HepG2 (cell line): ENCODE results near the gene PHF8. TPM values are rescaled to one million over a fixed set of nuclear protein-coding genes. Genes with fewer than 3 reads are reported as not detected.

Experiments used
- CREB1 ChIP-seq, 2 experiments: fragments of 450-650 bp in 1 of 2; IDR thresholded peaks; 2 replicates each; pipeline ENCODE4 v1.6.1; 2016 to 2017; ENCODE audit warnings: control low read depth in 1 of 2, mild to moderate bottlenecking in 1 of 2, missing compliant biosample characterization in 1 of 2, missing genetic modification characterization in 1 of 2
- CREM ChIP-seq, 2 experiments: sonication (generic) in 1 of 2; formaldehyde crosslinking in 1 of 2; IDR thresholded peaks; 2 replicates each; pipeline versions ENCODE4 v1.4.0 to v1.6.1; 2016 to 2020; ENCODE audit warnings: antibody characterized with exemption in 1 of 2, mild to moderate bottlenecking in 1 of 2, missing genetic modification reagents in 1 of 2
- HOXD1 ChIP-seq: sonication (generic); formaldehyde crosslinking; IDR thresholded peaks from 2 replicates; pipeline ENCODE4 v1.5.0; 2020; ENCODE audit warnings: missing genetic modification reagents
- KDM6A ChIP-seq: IDR thresholded peaks from 2 replicates; pipeline ENCODE4 v1.6.1; 2016; ENCODE audit warnings: low read depth
- KMT2B ChIP-seq: IDR thresholded peaks from 2 replicates; pipeline ENCODE4 v1.6.1; 2016; ENCODE audit warnings: missing genetic modification reagents, missing compliant biosample characterization
- NR2C2 ChIP-seq: sonication (generic); formaldehyde crosslinking; IDR thresholded peaks from 2 replicates; pipeline ENCODE4 v1.4.0; 2020; ENCODE audit warnings: missing genetic modification reagents, mild to moderate bottlenecking, moderate library complexity, borderline replicate concordance
- SP4 ChIP-seq: sonication (generic); formaldehyde crosslinking; IDR thresholded peaks from 2 replicates; pipeline ENCODE4 v1.8.1; 2023; ENCODE audit warnings: mild to moderate bottlenecking, missing genetic modification reagents
- SRSF4 ChIP-seq: fragments of 200-400 bp; formaldehyde crosslinking; IDR thresholded peaks from one replicate; pipeline ENCODE4 v1.6.1; 2018; ENCODE audit warnings: mild to moderate bottlenecking, low read depth, low read length, moderate library complexity; ENCODE audit not compliant: poor library complexity, severe bottlenecking
- ZNF101 ChIP-seq: sonication (generic); formaldehyde crosslinking; IDR thresholded peaks from 2 replicates; pipeline ENCODE4 v1.4.0; 2020; ENCODE audit warnings: mild to moderate bottlenecking, low read depth, missing genetic modification reagents, borderline replicate concordance
- ZNF564 ChIP-seq: sonication (generic); formaldehyde crosslinking; IDR thresholded peaks from 2 replicates; pipeline ENCODE4 v1.8.1; 2023; ENCODE audit warnings: mild to moderate bottlenecking, missing genetic modification reagents
- ZNF775 ChIP-seq: sonication (generic); formaldehyde crosslinking; IDR thresholded peaks from 2 replicates; pipeline ENCODE4 v1.4.0; 2020; ENCODE audit warnings: missing genetic modification reagents, mild to moderate bottlenecking, moderate library complexity, borderline replicate concordance
- ZNF777 ChIP-seq: sonication (generic); formaldehyde crosslinking; IDR thresholded peaks from 2 replicates; pipeline ENCODE4 v1.4.0; 2020; ENCODE audit warnings: missing genetic modification reagents
- polyA plus RNA-seq, 8 experiments: library from polyadenylated mRNA; depleted of rRNA in 3 of 8; stranded (reverse) in 7 of 8; unstranded in 1 of 8; fragments of >200 nt; fragmentation: Illumina TruSeq in 4 of 8; extraction: Trizol in 4 of 8; gene quantifications; 2 replicates each; pipeline versions ENCODE4 v1.2.1 to v1.2.3, GENCODE V29; 2011 to 2016; ENCODE audit warnings: low read depth in 4 of 8, missing spikeins in 1 of 8, mixed read lengths in 1 of 8; ENCODE audit not compliant: insufficient read depth in 1 of 8
- total RNA-seq, 5 experiments: library from RNA; depleted of rRNA; stranded (reverse); fragments of >200 nt; fragmentation: Illumina TruSeq; extraction: Trizol; gene quantifications; 2 replicates each; pipeline ENCODE4 v1.2.3, GENCODE V29; 2016; ENCODE audit warnings: low read depth in 1 of 5
- TF ChIP-seq, protein P1 (sequence below): sonication (generic); formaldehyde crosslinking; IDR thresholded peaks from 2 replicates; pipeline ENCODE4 v1.5.1; 2020; ENCODE audit warnings: mild to moderate bottlenecking, missing genetic modification reagents, borderline replicate concordance
- TF ChIP-seq, protein P2 (sequence below): sonication (generic); formaldehyde crosslinking; conservative IDR thresholded peaks from 2 replicates; pipeline ENCODE4 v1.4.0; 2020; ENCODE audit warnings: missing genetic modification reagents
- TF ChIP-seq, protein P3 (sequence below): sonication (generic); formaldehyde crosslinking; IDR thresholded peaks from 2 replicates; pipeline ENCODE4 v1.8.1; 2023; ENCODE audit warnings: mild to moderate bottlenecking, missing genetic modification reagents, borderline replicate concordance
- TF ChIP-seq, protein P4 (sequence below): sonication (generic); formaldehyde crosslinking; IDR thresholded peaks from 2 replicates; pipeline ENCODE4 v1.9.0; 2021; ENCODE audit warnings: missing genetic modification reagents, borderline replicate concordance

The PHF8 gene
- total and polyA plus RNA-seq, 2 of the 13 experiments (the other 11 are each of a cell fraction or from before 2014, with no cell fraction given) = 15.5 to 19.1 TPM

DNA sequence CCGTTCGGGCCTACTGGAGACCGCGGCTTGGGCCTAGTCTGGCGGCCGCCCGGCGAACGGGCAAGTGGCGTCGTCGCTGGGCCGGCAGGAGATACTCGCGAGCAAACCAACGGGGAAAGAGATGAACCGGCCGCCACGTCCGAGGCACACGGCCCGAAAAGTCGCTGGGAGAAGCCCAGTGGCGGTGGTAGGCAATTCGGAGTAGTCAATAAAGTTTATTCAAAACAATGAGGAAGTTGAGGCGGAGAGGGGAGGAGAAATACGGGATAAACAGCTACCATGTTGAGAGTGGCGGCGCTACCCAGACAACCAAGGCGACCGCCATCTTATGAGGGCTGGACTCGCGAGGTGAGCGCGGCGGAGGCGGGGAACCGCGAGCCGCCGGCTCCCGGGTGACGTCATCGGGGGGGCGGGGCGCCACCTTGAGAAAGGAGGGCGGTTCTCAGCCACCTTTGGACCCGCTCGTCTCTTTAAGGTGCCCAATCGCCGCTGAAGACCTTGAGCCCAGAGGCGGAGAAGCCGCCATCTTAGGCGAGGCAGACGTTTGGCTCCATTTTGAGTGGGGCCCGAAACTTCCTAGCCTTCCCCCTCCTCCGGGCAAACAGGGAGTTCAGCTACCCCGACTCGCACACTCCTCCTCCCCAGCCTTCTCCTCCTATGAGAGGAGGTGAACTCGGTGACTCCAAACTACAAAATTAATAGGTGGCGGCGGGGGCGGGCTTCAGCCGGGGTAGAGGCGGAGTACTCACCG is at the start of gene PHF8 (continued):
- TF ChIP-seq, protein P1, sequence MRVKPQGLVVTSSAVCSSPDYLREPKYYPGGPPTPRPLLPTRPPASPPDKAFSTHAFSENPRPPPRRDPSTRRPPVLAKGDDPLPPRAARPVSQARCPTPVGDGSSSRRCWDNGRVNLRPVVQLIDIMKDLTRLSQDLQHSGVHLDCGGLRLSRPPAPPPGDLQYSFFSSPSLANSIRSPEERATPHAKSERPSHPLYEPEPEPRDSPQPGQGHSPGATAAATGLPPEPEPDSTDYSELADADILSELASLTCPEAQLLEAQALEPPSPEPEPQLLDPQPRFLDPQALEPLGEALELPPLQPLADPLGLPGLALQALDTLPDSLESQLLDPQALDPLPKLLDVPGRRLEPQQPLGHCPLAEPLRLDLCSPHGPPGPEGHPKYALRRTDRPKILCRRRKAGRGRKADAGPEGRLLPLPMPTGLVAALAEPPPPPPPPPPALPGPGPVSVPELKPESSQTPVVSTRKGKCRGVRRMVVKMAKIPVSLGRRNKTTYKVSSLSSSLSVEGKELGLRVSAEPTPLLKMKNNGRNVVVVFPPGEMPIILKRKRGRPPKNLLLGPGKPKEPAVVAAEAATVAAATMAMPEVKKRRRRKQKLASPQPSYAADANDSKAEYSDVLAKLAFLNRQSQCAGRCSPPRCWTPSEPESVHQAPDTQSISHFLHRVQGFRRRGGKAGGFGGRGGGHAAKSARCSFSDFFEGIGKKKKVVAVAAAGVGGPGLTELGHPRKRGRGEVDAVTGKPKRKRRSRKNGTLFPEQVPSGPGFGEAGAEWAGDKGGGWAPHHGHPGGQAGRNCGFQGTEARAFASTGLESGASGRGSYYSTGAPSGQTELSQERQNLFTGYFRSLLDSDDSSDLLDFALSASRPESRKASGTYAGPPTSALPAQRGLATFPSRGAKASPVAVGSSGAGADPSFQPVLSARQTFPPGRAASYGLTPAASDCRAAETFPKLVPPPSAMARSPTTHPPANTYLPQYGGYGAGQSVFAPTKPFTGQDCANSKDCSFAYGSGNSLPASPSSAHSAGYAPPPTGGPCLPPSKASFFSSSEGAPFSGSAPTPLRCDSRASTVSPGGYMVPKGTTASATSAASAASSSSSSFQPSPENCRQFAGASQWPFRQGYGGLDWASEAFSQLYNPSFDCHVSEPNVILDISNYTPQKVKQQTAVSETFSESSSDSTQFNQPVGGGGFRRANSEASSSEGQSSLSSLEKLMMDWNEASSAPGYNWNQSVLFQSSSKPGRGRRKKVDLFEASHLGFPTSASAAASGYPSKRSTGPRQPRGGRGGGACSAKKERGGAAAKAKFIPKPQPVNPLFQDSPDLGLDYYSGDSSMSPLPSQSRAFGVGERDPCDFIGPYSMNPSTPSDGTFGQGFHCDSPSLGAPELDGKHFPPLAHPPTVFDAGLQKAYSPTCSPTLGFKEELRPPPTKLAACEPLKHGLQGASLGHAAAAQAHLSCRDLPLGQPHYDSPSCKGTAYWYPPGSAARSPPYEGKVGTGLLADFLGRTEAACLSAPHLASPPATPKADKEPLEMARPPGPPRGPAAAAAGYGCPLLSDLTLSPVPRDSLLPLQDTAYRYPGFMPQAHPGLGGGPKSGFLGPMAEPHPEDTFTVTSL (CRISPR knock-in tag) = 0 out of 2 replicates have a peak, but pooled peaks have one; percentile 3
- TF ChIP-seq KDM6A (CRISPR knock-in tag) (no peak), SRSF4 (no peak), ZNF777 (CRISPR knock-in tag) (peak; percentile 67; the same call in 1 of the 2 replicates), ZNF564 (CRISPR knock-in tag) (peak; percentile 75; the same call in 1 of the 2 replicates), CREB1 (IDR thresholded peaks at IDR 0.05) (peak; percentile 99), CREB1 (CRISPR knock-in tag; IDR thresholded peaks at IDR 0.05) (peak; percentile 86), SP4 (CRISPR knock-in tag) (peak; percentile 48), ZNF101 (no peak), KMT2B (CRISPR knock-in tag) (peak; percentile 49; the same call in 1 of the 2 replicates), NR2C2 (CRISPR knock-in tag) (0 out of 2 replicates have a peak, but pooled peaks have one; percentile 30), HOXD1 (CRISPR knock-in tag) (0 out of 2 replicates have a peak, but pooled peaks have one; percentile 46), CREM (IDR thresholded peaks at IDR 0.05) (peak; percentile 56), CREM (CRISPR knock-in tag; IDR thresholded peaks at IDR 0.05) (no peak), ZNF775 (CRISPR knock-in tag) (no peak)
- TF ChIP-seq, protein P2, sequence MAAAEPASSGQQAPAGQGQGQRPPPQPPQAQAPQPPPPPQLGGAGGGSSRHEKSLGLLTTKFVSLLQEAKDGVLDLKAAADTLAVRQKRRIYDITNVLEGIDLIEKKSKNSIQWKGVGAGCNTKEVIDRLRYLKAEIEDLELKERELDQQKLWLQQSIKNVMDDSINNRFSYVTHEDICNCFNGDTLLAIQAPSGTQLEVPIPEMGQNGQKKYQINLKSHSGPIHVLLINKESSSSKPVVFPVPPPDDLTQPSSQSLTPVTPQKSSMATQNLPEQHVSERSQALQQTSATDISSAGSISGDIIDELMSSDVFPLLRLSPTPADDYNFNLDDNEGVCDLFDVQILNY (CRISPR knock-in tag) = no peak
- TF ChIP-seq, protein P3, sequence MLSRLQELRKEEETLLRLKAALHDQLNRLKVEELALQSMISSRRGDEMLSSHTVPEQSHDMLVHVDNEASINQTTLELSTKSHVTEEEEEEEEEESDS (CRISPR knock-in tag) = no peak
- TF ChIP-seq, protein P4, sequence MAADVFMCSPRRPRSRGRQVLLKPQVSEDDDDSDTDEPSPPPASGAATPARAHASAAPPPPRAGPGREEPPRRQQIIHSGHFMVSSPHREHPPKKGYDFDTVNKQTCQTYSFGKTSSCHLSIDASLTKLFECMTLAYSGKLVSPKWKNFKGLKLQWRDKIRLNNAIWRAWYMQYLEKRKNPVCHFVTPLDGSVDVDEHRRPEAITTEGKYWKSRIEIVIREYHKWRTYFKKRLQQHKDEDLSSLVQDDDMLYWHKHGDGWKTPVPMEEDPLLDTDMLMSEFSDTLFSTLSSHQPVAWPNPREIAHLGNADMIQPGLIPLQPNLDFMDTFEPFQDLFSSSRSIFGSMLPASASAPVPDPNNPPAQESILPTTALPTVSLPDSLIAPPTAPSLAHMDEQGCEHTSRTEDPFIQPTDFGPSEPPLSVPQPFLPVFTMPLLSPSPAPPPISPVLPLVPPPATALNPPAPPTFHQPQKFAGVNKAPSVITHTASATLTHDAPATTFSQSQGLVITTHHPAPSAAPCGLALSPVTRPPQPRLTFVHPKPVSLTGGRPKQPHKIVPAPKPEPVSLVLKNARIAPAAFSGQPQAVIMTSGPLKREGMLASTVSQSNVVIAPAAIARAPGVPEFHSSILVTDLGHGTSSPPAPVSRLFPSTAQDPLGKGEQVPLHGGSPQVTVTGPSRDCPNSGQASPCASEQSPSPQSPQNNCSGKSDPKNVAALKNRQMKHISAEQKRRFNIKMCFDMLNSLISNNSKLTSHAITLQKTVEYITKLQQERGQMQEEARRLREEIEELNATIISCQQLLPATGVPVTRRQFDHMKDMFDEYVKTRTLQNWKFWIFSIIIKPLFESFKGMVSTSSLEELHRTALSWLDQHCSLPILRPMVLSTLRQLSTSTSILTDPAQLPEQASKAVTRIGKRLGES (CRISPR knock-in tag) = no peak
